ENCODE data around the gene TCF25. TPM values are rescaled to one million over a fixed set of nuclear protein-coding genes. Genes with fewer than 3 reads are reported as not detected.

Gene TCF25
- total and polyA plus RNA-seq, 2 experiments from 2014 or later = 95.4 to 143 TPM

- TF ChIP-seq, protein P1, sequence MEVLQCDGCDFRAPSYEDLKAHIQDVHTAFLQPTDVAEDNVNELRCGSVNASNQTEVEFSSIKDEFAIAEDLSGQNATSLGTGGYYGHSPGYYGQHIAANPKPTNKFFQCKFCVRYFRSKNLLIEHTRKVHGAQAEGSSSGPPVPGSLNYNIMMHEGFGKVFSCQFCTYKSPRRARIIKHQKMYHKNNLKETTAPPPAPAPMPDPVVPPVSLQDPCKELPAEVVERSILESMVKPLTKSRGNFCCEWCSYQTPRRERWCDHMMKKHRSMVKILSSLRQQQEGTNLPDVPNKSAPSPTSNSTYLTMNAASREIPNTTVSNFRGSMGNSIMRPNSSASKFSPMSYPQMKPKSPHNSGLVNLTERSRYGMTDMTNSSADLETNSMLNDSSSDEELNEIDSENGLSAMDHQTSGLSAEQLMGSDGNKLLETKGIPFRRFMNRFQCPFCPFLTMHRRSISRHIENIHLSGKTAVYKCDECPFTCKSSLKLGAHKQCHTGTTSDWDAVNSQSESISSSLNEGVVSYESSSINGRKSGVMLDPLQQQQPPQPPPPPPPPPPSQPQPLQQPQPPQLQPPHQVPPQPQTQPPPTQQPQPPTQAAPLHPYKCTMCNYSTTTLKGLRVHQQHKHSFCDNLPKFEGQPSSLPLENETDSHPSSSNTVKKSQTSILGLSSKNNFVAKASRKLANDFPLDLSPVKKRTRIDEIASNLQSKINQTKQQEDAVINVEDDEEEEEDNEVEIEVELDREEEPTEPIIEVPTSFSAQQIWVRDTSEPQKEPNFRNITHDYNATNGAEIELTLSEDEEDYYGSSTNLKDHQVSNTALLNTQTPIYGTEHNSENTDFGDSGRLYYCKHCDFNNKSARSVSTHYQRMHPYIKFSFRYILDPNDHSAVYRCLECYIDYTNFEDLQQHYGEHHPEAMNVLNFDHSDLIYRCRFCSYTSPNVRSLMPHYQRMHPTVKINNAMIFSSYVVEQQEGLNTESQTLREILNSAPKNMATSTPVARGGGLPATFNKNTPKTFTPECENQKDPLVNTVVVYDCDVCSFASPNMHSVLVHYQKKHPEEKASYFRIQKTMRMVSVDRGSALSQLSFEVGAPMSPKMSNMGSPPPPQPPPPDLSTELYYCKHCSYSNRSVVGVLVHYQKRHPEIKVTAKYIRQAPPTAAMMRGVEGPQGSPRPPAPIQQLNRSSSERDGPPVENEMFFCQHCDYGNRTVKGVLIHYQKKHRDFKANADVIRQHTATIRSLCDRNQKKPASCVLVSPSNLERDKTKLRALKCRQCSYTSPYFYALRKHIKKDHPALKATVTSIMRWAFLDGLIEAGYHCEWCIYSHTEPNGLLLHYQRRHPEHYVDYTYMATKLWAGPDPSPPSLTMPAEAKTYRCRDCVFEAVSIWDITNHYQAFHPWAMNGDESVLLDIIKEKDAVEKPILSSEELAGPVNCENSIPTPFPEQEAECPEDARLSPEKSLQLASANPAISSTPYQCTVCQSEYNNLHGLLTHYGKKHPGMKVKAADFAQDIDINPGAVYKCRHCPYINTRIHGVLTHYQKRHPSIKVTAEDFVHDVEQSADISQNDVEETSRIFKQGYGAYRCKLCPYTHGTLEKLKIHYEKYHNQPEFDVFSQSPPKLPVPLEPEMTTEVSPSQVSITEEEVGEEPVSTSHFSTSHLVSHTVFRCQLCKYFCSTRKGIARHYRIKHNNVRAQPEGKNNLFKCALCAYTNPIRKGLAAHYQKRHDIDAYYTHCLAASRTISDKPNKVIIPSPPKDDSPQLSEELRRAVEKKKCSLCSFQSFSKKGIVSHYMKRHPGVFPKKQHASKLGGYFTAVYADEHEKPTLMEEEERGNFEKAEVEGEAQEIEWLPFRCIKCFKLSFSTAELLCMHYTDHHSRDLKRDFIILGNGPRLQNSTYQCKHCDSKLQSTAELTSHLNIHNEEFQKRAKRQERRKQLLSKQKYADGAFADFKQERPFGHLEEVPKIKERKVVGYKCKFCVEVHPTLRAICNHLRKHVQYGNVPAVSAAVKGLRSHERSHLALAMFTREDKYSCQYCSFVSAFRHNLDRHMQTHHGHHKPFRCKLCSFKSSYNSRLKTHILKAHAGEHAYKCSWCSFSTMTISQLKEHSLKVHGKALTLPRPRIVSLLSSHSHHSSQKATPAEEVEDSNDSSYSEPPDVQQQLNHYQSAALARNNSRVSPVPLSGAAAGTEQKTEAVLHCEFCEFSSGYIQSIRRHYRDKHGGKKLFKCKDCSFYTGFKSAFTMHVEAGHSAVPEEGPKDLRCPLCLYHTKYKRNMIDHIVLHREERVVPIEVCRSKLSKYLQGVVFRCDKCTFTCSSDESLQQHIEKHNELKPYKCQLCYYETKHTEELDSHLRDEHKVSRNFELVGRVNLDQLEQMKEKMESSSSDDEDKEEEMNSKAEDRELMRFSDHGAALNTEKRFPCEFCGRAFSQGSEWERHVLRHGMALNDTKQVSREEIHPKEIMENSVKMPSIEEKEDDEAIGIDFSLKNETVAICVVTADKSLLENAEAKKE (CRISPR knock-in tag; IDR thresholded peaks at IDR 0.05) = no peak
- no peak for TF ChIP-seq ZNF114 (CRISPR knock-in tag; IDR thresholded peaks at IDR 0.05)
Observed at GRCh38 chr16:89883346-89884040, 10.1 kb downstream of the TCF25 start (continued).

- peaks cover 53% of the 10 kb centered on the region for H3K36me3 Mint-ChIP-seq (ENCODE audit: low read depth)
- Histone ChIP-seq H3K4me1 (ENCODE audit: insufficient read depth) (no peaks in the 10 kb centered on the region), H3K4me2 (no peak overlapping the region), H3K9me2 (ENCODE audit: insufficient read depth) (no peaks in the 10 kb centered on the region), H3K36me3 (ENCODE audit: insufficient read depth) (peaks cover 14% of the 10 kb centered on the region), H3K79me2 (replicated peaks; ENCODE audit: insufficient read depth) (peaks cover 26% of the 10 kb centered on the region), H3K4me3 (no peak overlapping the region), H2AFZ (no peak overlapping the region), H3F3A (replicated peaks; ENCODE audit: low read depth) (peaks cover 8% of the 10 kb centered on the region), H3K27ac (ENCODE audit: low read depth) (no peak overlapping the region), H4K20me1 (replicated peaks; ENCODE audit: insufficient read depth) (peaks cover 11% of the 10 kb centered on the region), H3K27me3 (ENCODE audit: insufficient read depth) (no peaks in the 10 kb centered on the region)
- H3K4me3 Mint-ChIP-seq = no peak overlapping the region
- no peaks in the 10 kb centered on the region for H3K4me1 Mint-ChIP-seq
- no peak for DNase-seq (ENCODE audit: low spot score)
- peaks cover 3% of the 10 kb centered on the region for H3K27me3 Mint-ChIP-seq (ENCODE audit: insufficient read depth, low read depth, poor library complexity)
- ATAC-seq = no peak
- no peaks in the 10 kb centered on the region for H3K9me3 Mint-ChIP-seq
- no peak overlapping the region; the same call in 1 of the 2 replicates for H3K27ac Mint-ChIP-seq
- TF ChIP-seq POLR2AphosphoS5 (IDR thresholded peaks at IDR 0.05; ENCODE audit: low read depth) (no peak), EZH2 (IDR thresholded peaks at IDR 0.05; ENCODE audit: low read depth, unreplicated experiment) (no peak), EZH2phosphoT487 (IDR thresholded peaks at IDR 0.05; ENCODE audit: unreplicated experiment) (no peak), STAT1 (IDR thresholded peaks at IDR 0.05; ENCODE audit: unreplicated experiment) (no peak), JUNB (IDR thresholded peaks at IDR 0.05; ENCODE audit: unreplicated experiment) (no peak), CREB1 (CRISPR knock-in tag; IDR thresholded peaks at IDR 0.05; ENCODE audit: low read depth) (no peak)
- TF ChIP-seq, protein P2, sequence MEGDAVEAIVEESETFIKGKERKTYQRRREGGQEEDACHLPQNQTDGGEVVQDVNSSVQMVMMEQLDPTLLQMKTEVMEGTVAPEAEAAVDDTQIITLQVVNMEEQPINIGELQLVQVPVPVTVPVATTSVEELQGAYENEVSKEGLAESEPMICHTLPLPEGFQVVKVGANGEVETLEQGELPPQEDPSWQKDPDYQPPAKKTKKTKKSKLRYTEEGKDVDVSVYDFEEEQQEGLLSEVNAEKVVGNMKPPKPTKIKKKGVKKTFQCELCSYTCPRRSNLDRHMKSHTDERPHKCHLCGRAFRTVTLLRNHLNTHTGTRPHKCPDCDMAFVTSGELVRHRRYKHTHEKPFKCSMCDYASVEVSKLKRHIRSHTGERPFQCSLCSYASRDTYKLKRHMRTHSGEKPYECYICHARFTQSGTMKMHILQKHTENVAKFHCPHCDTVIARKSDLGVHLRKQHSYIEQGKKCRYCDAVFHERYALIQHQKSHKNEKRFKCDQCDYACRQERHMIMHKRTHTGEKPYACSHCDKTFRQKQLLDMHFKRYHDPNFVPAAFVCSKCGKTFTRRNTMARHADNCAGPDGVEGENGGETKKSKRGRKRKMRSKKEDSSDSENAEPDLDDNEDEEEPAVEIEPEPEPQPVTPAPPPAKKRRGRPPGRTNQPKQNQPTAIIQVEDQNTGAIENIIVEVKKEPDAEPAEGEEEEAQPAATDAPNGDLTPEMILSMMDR (conservative IDR thresholded peaks at IDR 0.05; ENCODE audit: low read depth in 2 of 2) = no peak
Observed at GRCh38 chr16:89884041-89884421, 10.6 kb downstream of the TCF25 start.

Measured in GM23338 (cell line).